HFF-Myc (cell line): ENCODE data around the gene TMCO4.

Experiments
- DNase-seq: peaks from one replicate; pipeline ENCODE4 v3.0.0-alpha.2; 2011; ENCODE audit warnings: low read depth; ENCODE audit errors: extremely low read depth
- H3K4me3 ChIP-seq: replicated peaks from 2 replicates; pipeline ENCODE4 v1.5.1; 2011; ENCODE audit warnings: low read depth, mild to moderate bottlenecking, control low read depth, low read length
- CTCF ChIP-seq: IDR thresholded peaks from 2 replicates; pipeline ENCODE4 v1.5.1; 2012; ENCODE audit warnings: mild to moderate bottlenecking, low read depth, low read length, control low read depth; ENCODE audit errors: missing control alignments

The TMCO4 gene

DNA sequence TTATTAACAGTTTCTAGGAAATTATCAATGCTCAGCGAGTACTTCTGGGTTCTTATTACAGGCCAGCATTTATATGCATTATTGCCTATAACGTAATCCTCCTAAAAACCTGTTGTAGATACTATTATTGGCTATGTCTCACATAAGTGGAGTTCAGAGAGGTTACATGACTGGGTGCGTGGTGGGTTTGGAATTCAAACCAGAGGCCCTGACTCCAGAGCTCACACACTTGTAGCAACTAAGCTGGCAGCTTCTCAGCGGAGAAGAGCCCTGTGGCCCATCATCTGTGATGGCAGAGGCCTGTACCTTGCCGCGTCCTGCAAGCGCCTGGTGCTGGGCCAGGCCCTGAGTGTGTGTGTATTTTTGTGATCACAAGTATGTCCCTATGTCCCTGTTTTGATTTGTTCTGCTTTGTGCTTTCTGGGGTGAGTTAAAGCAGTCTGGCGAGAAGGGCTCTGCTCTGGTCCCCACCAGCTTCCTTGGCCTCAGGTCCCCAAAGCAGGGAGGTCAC, 68.3 kb downstream of the TMCO4 start:
- no peak overlapping the region for H3K4me3 ChIP-seq
- TF ChIP-seq CTCF, result no peak
- DNase-seq, result no peak

DNA sequence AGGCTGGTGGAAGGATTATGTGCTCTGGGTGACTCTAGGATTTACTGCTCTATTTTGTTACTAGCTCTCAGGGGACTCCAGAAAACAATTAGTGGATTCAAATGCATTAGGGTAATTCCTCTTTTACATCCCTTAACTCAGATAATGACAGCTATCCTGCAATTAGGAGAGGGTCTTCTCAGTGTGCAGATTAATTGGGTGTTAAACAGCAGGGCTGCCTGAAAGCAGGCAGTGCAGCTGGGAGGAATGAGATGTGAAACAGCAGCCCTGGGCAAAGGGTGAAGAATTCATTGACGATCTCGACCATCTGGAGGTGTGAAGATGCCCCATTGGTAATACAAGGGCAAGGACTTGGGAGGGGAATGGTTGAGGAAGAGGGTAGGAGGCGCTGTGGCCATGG, 68.9 kb downstream of the TMCO4 start:
- DNase-seq, result no peak
- TF ChIP-seq CTCF, result no peak
- H3K4me3 ChIP-seq, result no peak overlapping the region

- DNase-seq, result no peak
- no peak for TF ChIP-seq CTCF
- no peak overlapping the region for H3K4me3 ChIP-seq
Measured at GRCh38 chr1:19730232-19730631, 69.5 kb downstream of the TMCO4 start.

- no peak overlapping the region for H3K4me3 ChIP-seq
- no peak for DNase-seq
- TF ChIP-seq CTCF, result no peak
Measured at GRCh38 chr1:19728413-19729145, 71.1 kb downstream of the TMCO4 start.

- DNase-seq, result no peak
- no peak overlapping the region for H3K4me3 ChIP-seq
- no peak for TF ChIP-seq CTCF
Measured at GRCh38 chr1:19725606-19726005, 74.1 kb downstream of the TMCO4 start.

GRCh38 chr1:19723874-19724273, 75.8 kb downstream of the TMCO4 start:
- no peak for TF ChIP-seq CTCF
- H3K4me3 ChIP-seq, result no peak overlapping the region
- DNase-seq, result no peak

DNA sequence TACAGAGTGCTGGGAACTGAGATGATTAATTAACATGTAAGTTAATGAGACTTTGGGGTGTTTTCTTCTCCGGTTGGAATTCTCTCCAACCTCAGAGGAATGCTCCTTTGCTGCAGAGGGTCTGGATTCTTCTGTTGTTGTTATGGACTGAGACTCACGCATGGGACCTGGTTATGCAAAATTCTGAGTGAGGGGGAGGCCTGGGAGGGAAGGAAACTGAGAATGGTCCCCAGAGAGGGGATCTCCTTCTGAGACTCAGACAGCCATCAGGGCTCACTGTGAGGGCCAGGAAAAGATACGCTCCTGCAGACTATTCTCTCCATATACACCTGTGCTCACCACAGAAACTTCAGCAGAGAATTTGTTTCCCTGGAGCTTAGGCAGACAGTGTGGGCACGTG, 78.7 kb downstream of the TMCO4 start:
- no peak overlapping the region for H3K4me3 ChIP-seq
- no peak for TF ChIP-seq CTCF
- DNase-seq, result no peak
